Keratinocyte (primary cell): ENCODE data around the gene PXDN.

Experiments used
- EZH2 ChIP-seq: IDR thresholded peaks from one replicate; pipeline ENCODE4 v1.6.1; 2012; ENCODE audit warnings: inconsistent platforms, mild to moderate bottlenecking, low read length, moderate library complexity
- TF ChIP-seq, protein P1 (sequence below), 3 experiments: IDR thresholded peaks in 1 of 3; conservative IDR thresholded peaks in 1 of 3; optimal IDR thresholded peaks in 1 of 3; 2 replicates in 2 of 3; 3 replicates in 1 of 3; pipeline versions ENCODE3 to v1.5.1; 2011; ENCODE audit warnings: low read length in 3 of 3, mild to moderate bottlenecking in 3 of 3, moderate library complexity in 2 of 3, control low read depth in 1 of 3, inconsistent platforms in 1 of 3; ENCODE audit not compliant: insufficient read depth in 2 of 3; ENCODE audit errors: extremely low read depth in 1 of 3

DNA sequence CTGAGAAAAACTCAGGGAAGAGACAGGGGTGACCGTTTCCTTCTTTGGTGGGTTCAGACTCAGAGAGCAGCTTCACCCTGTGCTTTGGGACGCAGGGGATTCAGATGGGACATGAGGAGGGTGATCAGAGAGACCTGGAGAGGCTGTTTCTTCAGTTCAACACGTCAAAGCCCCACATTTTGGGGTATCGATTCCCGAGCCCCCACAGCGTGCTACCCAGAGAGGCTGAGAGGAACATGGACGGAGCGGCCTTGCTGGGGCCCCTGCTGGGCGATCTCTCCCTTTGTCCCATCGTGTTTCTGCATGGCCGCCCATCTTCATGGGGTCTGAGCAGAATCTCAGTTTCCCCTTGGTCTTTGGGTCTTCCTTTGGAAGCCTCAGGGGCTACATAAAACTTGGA, 38.2 kb upstream of the PXDN start:
- TF ChIP-seq, protein P1, sequence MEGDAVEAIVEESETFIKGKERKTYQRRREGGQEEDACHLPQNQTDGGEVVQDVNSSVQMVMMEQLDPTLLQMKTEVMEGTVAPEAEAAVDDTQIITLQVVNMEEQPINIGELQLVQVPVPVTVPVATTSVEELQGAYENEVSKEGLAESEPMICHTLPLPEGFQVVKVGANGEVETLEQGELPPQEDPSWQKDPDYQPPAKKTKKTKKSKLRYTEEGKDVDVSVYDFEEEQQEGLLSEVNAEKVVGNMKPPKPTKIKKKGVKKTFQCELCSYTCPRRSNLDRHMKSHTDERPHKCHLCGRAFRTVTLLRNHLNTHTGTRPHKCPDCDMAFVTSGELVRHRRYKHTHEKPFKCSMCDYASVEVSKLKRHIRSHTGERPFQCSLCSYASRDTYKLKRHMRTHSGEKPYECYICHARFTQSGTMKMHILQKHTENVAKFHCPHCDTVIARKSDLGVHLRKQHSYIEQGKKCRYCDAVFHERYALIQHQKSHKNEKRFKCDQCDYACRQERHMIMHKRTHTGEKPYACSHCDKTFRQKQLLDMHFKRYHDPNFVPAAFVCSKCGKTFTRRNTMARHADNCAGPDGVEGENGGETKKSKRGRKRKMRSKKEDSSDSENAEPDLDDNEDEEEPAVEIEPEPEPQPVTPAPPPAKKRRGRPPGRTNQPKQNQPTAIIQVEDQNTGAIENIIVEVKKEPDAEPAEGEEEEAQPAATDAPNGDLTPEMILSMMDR (optimal IDR thresholded peaks at IDR 0.05 in 1 of 3, IDR thresholded peaks at IDR 0.05 in 1 of 3, conservative IDR thresholded peaks at IDR 0.05 in 1 of 3; ENCODE audit: extremely low read depth in 1 of 3, insufficient read depth in 2 of 3, low read length in 3 of 3), result no peak
- no peak for TF ChIP-seq EZH2
